SK-N-SH (cell line): ENCODE data around the gene TTC22. TPM values are rescaled to one million over a fixed set of nuclear protein-coding genes. Genes with fewer than 3 reads are reported as not detected.

Experiments
- CTCF ChIA-PET: fragments of 300-600, 350-600 bp; formaldehyde crosslinking; extraction: SDS; loops from one replicate; lab custom pipeline; 2021; lab: Yijun Ruan, JAX
- POLR2A ChIA-PET: fragments of 350-600 bp; sonication (Branson Sonifier 250); formaldehyde crosslinking; extraction: SDS; loops from one replicate; lab custom pipeline; 2020; ENCODE audit warnings: antibody characterized with exemption, inconsistent platforms; lab: Yijun Ruan, JAX
- DNase-seq: peaks from one replicate; pipeline ENCODE4 v3.0.0; 2012
- H2AFZ ChIP-seq: fragments of 200-600 bp; sonication (generic); 2 replicates; pipeline ENCODE4 v1.8.1; 2016; ENCODE audit warnings: antibody characterized with exemption, mild to moderate bottlenecking, low read depth
- H3F3A ChIP-seq: fragments of 200-600 bp; sonication (generic); replicated peaks from 2 replicates; pipeline ENCODE3; 2016; ENCODE audit warnings: antibody characterized with exemption, mild to moderate bottlenecking; ENCODE audit not compliant: insufficient read depth
- H3K27ac ChIP-seq, 2 experiments: fragments of 200-500 bp in 1 of 2; fragments of 200-600 bp in 1 of 2; sonication (Bioruptor generic) in 1 of 2; sonication (generic), shearing (Covaris generic) in 1 of 2; 2 replicates each; pipeline versions ENCODE4 v1.5.1 to v1.6.1; 2014 to 2016; ENCODE audit warnings: low read depth in 2 of 2, inconsistent platforms in 1 of 2, low read length in 1 of 2, mild to moderate bottlenecking in 1 of 2, mixed read lengths in 1 of 2
- H3K27me3 ChIP-seq: fragments of 200-600 bp; sonication (generic), shearing (Covaris generic); 2 replicates; pipeline ENCODE4 v1.6.1; 2016; ENCODE audit warnings: mixed run types; ENCODE audit not compliant: insufficient read depth
- H3K36me3 ChIP-seq, 2 experiments: fragments of 200-500 bp in 1 of 2; fragments of 200-600 bp in 1 of 2; sonication (Bioruptor generic) in 1 of 2; sonication (generic) in 1 of 2; replicated peaks in 1 of 2; 2 replicates each; pipeline versions ENCODE3 to v1.5.1; 2014 to 2016; ENCODE audit warnings: low read length in 1 of 2, mild to moderate bottlenecking in 1 of 2; ENCODE audit not compliant: insufficient read depth in 2 of 2, control insufficient read depth in 1 of 2
- H3K4me1 ChIP-seq, 2 experiments: fragments of 200-500 bp in 1 of 2; fragments of 200-600 bp in 1 of 2; sonication (Bioruptor generic) in 1 of 2; sonication (generic), shearing (Covaris generic) in 1 of 2; 2 replicates each; pipeline versions ENCODE4 v1.5.1 to v1.6.1; 2014 to 2016; ENCODE audit warnings: low read depth in 1 of 2, low read length in 1 of 2, mixed run types in 1 of 2; ENCODE audit not compliant: insufficient read depth in 2 of 2, control insufficient read depth in 1 of 2
- H3K4me2 ChIP-seq: fragments of 200-600 bp; sonication (generic), shearing (Covaris generic); 2 replicates; pipeline ENCODE4 v1.6.1; 2017; ENCODE audit warnings: mixed run types
- H3K4me3 ChIP-seq, 2 experiments: fragments of 200-500 bp in 1 of 2; fragments of 200-600 bp in 1 of 2; sonication (Bioruptor generic) in 1 of 2; sonication (generic), shearing (Covaris generic) in 1 of 2; 2 replicates each; pipeline versions ENCODE4 v1.5.1 to v1.8.1; 2014 to 2016; ENCODE audit warnings: low read depth in 2 of 2, inconsistent platforms in 1 of 2, low read length in 1 of 2, mild to moderate bottlenecking in 1 of 2, mixed read lengths in 1 of 2, moderate library complexity in 1 of 2
- H3K79me2 ChIP-seq: fragments of 200-600 bp; sonication (generic); 2 replicates; pipeline ENCODE4 v1.8.1; 2017; ENCODE audit warnings: mild to moderate bottlenecking; ENCODE audit not compliant: insufficient read depth
- H3K9ac ChIP-seq: fragments of 200-600 bp; sonication (generic); 2 replicates; pipeline ENCODE4 v1.6.1; 2017; ENCODE audit warnings: mixed run types
- H3K9me2 ChIP-seq: fragments of 200-600 bp; sonication (generic); 2 replicates; pipeline ENCODE4 v1.6.1; 2017; ENCODE audit warnings: mixed run types
- H3K9me3 ChIP-seq: fragments of 200-600 bp; sonication (generic); 2 replicates; pipeline ENCODE4 v1.6.1; 2017; ENCODE audit warnings: mixed run types, mild to moderate bottlenecking, moderate library complexity
- H4K20me1 ChIP-seq: fragments of 200-600 bp; sonication (generic); 2 replicates; pipeline ENCODE4 v1.6.1; 2017; ENCODE audit warnings: mild to moderate bottlenecking, mixed run types; ENCODE audit not compliant: insufficient read depth
- CHD2 ChIP-seq: fragments of 150-350 bp; IDR thresholded peaks from 2 replicates; pipeline ENCODE4 v1.6.1; 2018; ENCODE audit warnings: low read length; ENCODE audit not compliant: partially characterized antibody
- ELF1 ChIP-seq: IDR thresholded peaks from 2 replicates; pipeline ENCODE4 v1.4.0; 2012
- IRF3 ChIP-seq: fragments of 150-350 bp; IDR thresholded peaks from 2 replicates; pipeline ENCODE4 v1.6.1; 2016; ENCODE audit warnings: mild to moderate bottlenecking, low read depth, low read length
- JUND ChIP-seq: IDR thresholded peaks from 2 replicates; pipeline ENCODE4 v1.4.0; 2012
- MEF2A ChIP-seq: IDR thresholded peaks from 2 replicates; pipeline ENCODE4 v1.4.0; 2012; ENCODE audit warnings: low read depth, borderline replicate concordance
- NFIC ChIP-seq: IDR thresholded peaks from 2 replicates; pipeline ENCODE4 v1.4.0; 2012; ENCODE audit warnings: borderline replicate concordance
- PBX3 ChIP-seq: IDR thresholded peaks from 2 replicates; pipeline ENCODE4; 2012
- RCOR1 ChIP-seq: fragments of 150-350 bp; IDR thresholded peaks from 2 replicates; pipeline ENCODE4 v1.6.1; 2017; ENCODE audit warnings: antibody characterized with exemption, low read length
- RXRA ChIP-seq: IDR thresholded peaks from 2 replicates; pipeline ENCODE4 v1.4.0; 2012; ENCODE audit warnings: low read depth, mild to moderate bottlenecking, borderline replicate concordance
- TAF1 ChIP-seq: IDR thresholded peaks from 2 replicates; pipeline ENCODE4 v1.6.1; 2012; ENCODE audit warnings: low read depth, mild to moderate bottlenecking, low read length, moderate library complexity, borderline replicate concordance
- TEAD4 ChIP-seq: IDR thresholded peaks from 2 replicates; pipeline ENCODE4 v1.4.0; 2012; ENCODE audit warnings: mild to moderate bottlenecking, borderline replicate concordance; ENCODE audit not compliant: insufficient read depth
- USF1 ChIP-seq: IDR thresholded peaks from 2 replicates; pipeline ENCODE4 v1.4.0; 2012; ENCODE audit warnings: low read depth, borderline replicate concordance
- USF2 ChIP-seq: fragments of 150-350 bp; IDR thresholded peaks from 2 replicates; pipeline ENCODE4 v1.6.1; 2017; ENCODE audit warnings: antibody characterized with exemption, low read length, low read depth, borderline replicate concordance
- WGBS: methylation state at CpG from one replicate; pipeline ENCODE4 v1.1.6; 2017; ENCODE audit warnings: low lambda C conversion rate; 5-methylcytosine and 5-hydroxymethylcytosine counted together
- polyA plus RNA-seq, 3 experiments: library from polyadenylated mRNA; depleted of rRNA; stranded (reverse); fragments of >200 nt; gene quantifications; 2 replicates each; pipeline ENCODE4 v1.2.3, GENCODE V29; 2012

The TTC22 gene
- polyA plus RNA-seq, 1 of the 3 experiments (the other 2 are of a cell fraction), result not detected

GRCh38 chr1:54836594-54836993 is 35.5 kb upstream of the TTC22 start (continued):
- TF ChIP-seq TAF1 (no peak), USF1 (no peak), USF2 (no peak), JUND (no peak), IRF3 (no peak)

- H3K27me3 ChIP-seq, result no peaks in the 10 kb centered on the region
- no peaks in the 10 kb centered on the region for H3F3A ChIP-seq
- no peaks in the 10 kb centered on the region for H3K36me3 ChIP-seq
- no peaks in the 10 kb centered on the region for H3K9me2 ChIP-seq
- CTCF ChIA-PET, result no interaction called here
- TF ChIP-seq TAF1 (no peak), PBX3 (no peak), RCOR1 (no peak), RXRA (no peak), CHD2 (no peak), MEF2A (no peak), JUND (no peak), ELF1 (no peak), NFIC (no peak), TEAD4 (no peak)
- TF ChIP-seq, all 33 proteins: peak for 0
- DNase-seq, result no peak
- Histone ChIP-seq H3K79me2 (no peaks in the 10 kb centered on the region), H3K4me1 (no peaks in the 10 kb centered on the region), H3K4me2 (no peak overlapping the region), H3K27ac (no peak overlapping the region), H3K9me3 (peaks cover 5% of the 10 kb centered on the region; the same call in 1 of the 2 replicates), H3K9ac (no peak overlapping the region), H2AFZ (no peak overlapping the region), H4K20me1 (no peaks in the 10 kb centered on the region), H3K4me3 (no peak overlapping the region)
- POLR2A ChIA-PET, result no interaction called here
- 47% methylated on average over 4 of the region's 5 CpGs for WGBS
Measured at GRCh38 chr1:54835970-54836369, 34.8 kb upstream of the TTC22 start.
